RKO (cell line): ENCODE data around the gene MCAM.

ENCODE experiments used
- DNase-seq: peaks from one replicate; pipeline ENCODE4 v3.0.0-alpha.2; 2016; ENCODE audit warnings: low spot score

The MCAM gene

GRCh38 chr11:119345685-119346084, 28.8 kb upstream of the MCAM start:
- DNase-seq: no peak

- no peak for DNase-seq
Observed at GRCh38 chr11:119344291-119345010, 27.5 kb upstream of the MCAM start.

GRCh38 chr11:119343726-119344125, 26.8 kb upstream of the MCAM start:
- DNase-seq: no peak

DNA sequence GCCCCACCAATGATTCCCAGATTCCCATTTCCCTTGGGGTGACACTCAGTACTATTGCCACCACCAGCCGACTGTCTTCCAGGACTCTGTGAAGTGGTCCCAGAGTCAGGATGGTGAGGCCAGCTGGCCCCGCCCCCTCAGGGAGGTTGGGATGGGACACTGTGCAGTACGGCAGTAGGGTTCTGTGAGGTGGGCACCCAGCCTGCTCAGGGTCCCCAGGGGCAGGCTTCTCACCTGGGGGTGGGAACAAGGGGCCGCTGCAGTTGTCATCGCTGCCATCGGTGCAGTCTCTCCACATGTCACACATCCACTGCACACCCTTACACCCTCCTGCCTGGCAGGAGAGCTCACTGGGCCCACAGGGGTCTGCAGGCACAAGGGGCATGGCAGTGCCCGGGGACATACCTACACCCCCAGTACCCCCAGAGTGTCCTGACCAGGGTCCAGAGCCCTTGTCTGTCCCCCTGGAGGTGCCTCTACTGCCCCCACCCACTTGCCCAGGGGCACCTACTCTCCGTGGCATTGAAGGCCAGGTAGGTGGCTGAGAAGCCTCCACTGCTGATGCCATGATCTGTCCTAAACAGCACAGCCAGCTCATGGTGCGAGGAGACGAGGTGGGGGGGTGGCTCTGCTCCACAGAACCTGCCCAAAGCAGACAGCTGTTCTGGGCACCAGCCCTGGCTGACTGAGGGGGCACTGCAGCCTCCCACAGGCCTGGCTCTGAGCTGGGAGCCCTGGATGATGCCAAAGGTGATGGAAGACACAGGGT, 25.6 kb upstream of the MCAM start:
- no peak for DNase-seq

GRCh38 chr11:119342023-119342300, 25.0 kb upstream of the MCAM start:
- DNase-seq: no peak

GRCh38 chr11:119341222-119342022, 24.5 kb upstream of the MCAM start:
- DNase-seq: no peak

DNA sequence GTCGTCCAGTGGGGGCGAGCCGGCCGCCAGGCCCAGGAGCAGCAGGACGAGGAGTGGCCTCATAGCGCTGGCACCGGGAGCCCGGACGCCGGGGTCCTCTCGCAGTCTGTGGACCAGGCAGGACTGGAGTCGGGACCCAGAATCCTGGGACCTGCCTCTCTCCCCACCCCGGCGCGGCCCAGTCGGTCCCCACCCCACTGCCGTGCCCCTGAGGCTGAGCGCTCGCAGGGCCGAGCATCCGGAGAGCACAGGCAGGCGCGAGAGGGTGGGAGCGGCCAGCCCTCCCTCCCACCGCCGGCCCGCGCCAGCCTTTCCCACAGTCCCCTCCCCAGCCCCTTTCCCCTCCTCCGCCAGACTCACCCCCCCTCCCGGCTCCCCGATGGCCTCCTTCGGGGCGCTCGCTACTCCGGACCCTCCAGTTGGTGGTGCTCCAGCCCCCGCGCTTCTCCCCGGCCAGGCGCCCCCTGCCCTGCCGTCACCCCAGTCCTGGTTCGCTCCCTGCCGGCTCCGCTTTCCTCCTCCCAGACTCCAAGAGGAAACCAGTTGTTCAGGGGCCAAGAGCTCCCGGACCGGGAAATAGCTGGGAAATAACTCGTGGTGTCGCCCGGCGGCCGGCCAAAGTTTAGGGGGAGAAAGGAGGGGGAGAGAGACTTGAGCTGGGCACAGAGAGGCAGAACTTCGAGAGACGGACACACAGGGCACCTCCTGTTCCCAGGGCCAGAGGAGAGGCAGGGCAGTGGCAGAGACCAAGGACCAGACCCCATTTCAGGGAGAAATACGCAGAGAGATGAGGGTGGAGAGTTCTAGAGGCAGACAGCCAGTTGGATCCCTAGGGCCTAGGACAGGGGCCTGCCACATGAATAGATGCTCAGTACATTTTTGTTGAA, 23.6 kb upstream of the MCAM start, which contains the start of gene C1QTNF5:
Gene C1QTNF5, minus strand, starts transcription at position 549 of the 887 bp plus-strand sequence. Its CDS starts 486 bp downstream, at position 63.
- no peak for DNase-seq

DNA sequence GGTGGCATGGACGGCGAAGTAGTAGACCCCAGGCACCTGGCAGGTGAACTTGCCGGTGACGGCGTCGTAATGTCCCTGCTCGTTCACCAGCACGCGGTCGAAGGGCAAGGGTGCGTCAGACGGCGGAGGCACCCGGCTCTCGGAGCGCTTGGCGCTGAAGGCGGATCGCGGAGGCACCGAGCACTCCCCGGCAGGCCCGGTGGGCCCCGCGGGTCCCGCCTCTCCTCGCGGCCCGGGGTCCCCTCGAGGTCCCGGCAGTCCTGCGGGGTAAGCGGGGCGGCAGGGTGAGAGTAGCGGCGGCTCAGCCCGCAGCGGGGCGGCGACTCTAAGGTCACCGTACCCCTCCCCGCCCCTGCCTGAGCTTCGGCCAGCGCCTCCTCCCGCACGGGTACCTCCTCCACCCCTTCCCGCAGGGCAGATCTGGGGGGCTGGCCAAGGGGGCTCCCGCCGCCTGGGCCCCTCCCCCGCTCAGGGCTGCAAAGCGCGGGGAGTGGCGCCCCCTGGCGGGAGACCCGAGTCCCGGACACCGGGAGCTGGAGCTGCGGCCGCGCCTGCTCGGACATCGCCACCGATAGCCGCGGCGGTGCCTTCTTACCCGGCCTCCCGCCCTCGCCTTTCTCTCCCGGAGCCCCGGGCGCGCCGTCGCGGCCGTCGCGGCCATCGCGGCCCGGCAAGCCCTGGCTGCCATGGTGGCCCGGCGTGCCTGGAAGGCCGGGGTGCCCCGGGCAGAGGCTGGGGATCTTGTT, 22.8 kb upstream of the MCAM start:
- DNase-seq: no peak

GRCh38 chr11:119338965-119339588, 22.1 kb upstream of the MCAM start:
- DNase-seq: no peak

- peak; percentile 50 for DNase-seq
Observed at GRCh38 chr11:119338318-119338890, 21.5 kb upstream of the MCAM start.

- no peak for DNase-seq
Observed at GRCh38 chr11:119337581-119338317, 20.8 kb upstream of the MCAM start.

GRCh38 chr11:119336744-119337469, 20.0 kb upstream of the MCAM start:
- DNase-seq: no peak

GRCh38 chr11:119335655-119336543, 19.0 kb upstream of the MCAM start:
- DNase-seq: no peak

DNA sequence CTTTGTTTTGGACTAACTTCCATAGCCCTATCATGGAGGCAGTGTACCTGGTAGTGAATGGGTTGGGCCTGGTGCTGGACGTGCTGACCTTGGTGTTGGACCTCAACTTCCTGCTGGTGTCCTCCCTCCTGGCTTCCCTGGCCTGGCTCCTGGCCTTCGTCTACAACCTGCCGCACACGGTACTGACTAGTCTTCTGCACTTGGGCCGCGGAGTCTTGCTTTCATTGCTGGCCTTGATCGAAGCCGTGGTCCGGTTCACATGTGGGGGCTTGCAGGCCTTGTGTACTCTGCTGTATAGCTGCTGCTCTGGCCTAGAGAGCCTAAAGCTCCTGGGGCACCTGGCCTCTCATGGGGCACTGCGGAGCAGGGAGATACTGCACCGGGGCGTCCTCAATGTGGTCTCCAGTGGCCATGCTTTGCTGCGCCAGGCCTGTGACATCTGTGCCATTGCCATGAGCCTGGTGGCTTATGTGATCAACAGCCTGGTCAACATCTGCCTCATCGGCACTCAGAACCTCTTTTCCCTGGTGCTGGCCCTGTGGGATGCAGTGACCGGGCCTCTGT, 18.2 kb upstream of the MCAM start:
- DNase-seq: no peak

DNA sequence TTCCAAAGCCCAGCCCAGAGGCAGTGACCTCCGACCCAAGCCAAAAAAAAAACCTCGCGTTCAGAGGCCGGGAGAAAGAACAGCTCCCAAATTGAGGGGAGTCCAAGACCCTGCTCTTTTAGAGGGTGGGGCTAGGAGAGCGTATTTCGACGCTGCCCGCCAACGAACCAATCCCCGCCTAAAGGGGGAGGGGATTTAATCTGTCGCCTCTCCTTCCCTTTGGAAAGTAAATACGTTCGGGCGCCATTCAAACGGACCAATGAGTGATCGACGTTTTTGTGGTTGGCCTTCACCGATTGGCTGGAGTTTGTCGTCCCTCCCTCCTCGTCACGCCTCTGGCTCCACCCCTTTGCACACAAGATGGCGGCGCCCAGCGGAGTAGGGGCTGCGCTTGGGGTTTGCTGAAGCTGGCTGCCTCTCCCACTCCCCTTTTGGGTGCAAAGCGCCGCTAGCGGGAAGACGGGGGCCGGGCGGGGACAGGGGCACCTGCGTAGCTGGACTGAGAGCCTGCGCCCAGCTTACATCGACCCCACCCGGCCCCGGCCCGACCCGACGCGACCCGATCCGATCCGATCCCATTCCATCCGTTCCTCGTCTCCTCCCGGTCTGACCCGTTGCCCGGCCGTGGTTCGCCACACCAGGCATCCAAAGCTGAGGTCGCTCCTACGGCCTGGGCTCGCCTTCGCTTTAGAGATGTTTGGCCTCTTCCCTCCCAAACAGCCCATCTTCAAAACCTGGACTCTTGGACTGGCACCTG, 17.4 kb upstream of the MCAM start, which contains the start of gene RNF26:
Gene RNF26, plus strand, starts transcription at position 354 of the 757 bp plus-strand sequence. CDS start 596 bp downstream, outside the sequence.
- DNase-seq: peak; percentile 97

DNA sequence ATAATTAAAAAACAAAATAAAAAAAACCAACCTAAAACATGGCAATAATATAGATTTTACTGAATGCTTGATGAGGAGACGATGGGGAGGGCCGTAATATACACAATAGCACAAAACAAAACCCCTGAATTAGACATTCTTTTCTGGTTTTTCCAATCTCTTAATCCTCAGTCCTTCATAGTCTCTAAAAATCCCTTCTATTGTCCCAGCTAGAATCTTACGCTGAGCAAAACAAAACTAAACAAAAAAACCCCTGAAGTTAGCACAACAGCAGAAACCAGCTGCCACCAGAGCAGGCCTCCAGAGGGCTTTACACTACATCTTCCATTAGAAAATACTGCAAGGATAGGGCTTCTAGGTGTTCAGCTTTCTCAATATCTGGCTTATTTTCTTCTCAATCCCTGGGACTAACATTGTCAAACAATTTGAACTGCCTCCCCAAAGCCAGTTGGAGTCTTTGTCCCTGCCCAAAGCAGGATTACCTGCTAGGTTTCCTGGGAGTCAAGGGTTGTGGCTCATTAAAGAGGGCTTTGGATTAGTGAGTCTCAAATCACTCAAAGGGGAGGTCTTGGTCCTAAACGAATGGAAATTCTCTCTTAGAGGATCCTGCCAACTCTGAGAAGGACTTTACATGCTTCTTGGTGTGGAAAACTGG, 15.3 kb upstream of the MCAM start:
- no peak for DNase-seq
